ENCODE data around the gene SCD5. TPM values are rescaled to one million over a fixed set of nuclear protein-coding genes. Genes with fewer than 3 reads are reported as not detected.

SCD5 gene
- total and polyA plus RNA-seq, 9 of the 15 experiments (the other 6 are each of a cell fraction or from before 2014, with no cell fraction given): 0.01 to 0.20 (median 0.03) TPM; not detected in 5

DNA sequence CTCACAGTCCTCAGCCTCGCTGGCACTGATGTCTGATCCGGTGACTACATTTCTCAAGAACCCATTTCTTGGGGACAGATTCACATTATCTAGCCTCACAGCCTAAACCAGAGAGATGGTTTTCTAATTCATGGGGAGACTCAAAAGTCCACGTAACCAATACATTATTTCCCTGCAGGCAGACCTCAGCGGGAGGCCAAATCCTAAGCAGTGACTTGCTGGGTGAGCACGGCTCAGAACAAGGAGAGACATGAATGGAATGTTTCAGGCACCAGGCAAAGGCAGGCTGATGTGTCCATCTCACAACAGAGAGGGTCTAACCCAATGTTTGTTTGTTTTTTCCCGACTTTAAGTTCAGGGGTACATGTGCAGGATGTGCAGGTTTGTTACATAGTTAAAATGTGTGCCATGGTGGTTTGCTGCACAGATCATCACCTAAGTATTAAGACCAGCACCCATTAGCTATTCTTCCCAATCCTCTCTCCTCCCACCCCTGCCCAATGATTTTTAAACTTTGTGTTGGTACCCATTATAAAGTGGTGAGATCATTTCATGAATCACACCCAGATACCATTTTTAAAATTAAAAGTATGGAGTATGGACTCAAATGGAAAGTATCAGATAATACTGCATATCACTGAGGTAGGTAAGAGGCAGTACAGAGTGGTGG, 53.3 kb downstream of the SCD5 start (continued):
- TF ChIP-seq, protein P1, sequence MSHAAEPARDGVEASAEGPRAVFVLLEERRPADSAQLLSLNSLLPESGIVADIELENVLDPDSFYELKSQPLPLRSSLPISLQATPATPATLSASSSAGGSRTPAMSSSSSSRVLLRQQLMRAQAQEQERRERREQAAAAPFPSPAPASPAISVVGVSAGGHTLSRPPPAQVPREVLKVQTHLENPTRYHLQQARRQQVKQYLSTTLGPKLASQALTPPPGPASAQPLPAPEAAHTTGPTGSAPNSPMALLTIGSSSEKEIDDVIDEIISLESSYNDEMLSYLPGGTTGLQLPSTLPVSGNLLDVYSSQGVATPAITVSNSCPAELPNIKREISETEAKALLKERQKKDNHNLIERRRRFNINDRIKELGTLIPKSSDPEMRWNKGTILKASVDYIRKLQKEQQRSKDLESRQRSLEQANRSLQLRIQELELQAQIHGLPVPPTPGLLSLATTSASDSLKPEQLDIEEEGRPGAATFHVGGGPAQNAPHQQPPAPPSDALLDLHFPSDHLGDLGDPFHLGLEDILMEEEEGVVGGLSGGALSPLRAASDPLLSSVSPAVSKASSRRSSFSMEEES (CRISPR knock-in tag; IDR thresholded peaks at IDR 0.05): no peak
- TF ChIP-seq MYC (IDR thresholded peaks at IDR 0.05; ENCODE audit: low read depth, low read length) (no peak), MYC (CRISPR knock-in tag; IDR thresholded peaks at IDR 0.05; ENCODE audit: borderline replicate concordance, low read depth) (no peak), KLF16 (IDR thresholded peaks at IDR 0.05) (no peak)
- TF ChIP-seq, protein P2, sequence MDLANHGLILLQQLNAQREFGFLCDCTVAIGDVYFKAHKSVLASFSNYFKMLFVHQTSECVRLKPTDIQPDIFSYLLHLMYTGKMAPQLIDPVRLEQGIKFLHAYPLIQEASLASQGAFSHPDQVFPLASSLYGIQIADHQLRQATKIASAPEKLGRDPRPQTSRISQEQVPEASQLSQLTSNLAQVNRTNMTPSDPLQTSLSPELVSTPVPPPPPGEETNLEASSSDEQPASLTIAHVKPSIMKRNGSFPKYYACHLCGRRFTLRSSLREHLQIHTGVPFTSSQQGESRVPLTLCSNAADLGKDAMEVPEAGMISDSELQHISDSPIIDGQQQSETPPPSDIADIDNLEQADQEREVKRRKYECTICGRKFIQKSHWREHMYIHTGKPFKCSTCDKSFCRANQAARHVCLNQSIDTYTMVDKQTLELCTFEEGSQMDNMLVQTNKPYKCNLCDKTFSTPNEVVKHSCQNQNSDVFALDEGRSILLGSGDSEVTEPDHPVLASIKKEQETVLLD (IDR thresholded peaks at IDR 0.05): no peak

DNA sequence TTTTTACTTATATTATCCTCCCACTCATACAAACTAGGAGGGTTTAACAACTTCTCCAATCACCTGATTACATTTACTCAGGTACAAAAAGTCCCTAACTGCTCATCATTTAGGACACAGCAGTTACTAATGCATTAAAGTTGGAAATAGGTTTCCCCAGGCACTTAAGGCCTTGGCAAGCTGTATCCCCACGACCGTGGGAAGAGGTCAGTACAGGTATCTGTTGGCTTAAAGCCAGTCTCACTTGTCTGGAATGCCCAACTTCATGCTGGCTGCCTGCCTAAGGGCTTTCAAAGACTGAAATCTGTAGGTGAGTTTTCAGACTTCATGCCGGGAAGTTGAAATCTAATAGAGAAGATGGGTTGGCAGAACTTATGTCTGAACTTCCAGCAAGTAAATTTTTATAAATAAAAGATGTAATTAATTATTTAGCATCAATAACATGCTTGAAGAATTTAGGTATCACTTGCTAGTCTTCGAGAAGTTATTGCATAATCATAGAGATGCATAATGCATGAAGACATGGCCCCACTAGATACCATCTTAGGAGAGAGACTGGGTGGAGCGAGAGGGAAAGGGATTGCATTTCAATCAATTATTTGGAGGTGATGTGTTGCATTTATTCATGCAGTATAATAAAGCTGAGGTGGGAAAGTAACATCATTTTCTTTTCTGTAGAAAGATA, 54.2 kb downstream of the SCD5 start:
- Histone ChIP-seq H4K20me1 (replicated peaks; ENCODE audit: control insufficient read depth, insufficient read depth, low read length) (no peaks in the 10 kb centered on the region), H3K9me1 (ENCODE audit: control insufficient read depth, insufficient read depth, low read length) (no peaks in the 10 kb centered on the region), H2AFZ (ENCODE audit: low read depth, low read length) (no peak overlapping the region), H3K36me3 (ENCODE audit: control insufficient read depth, insufficient read depth, low read length) (no peaks in the 10 kb centered on the region), H3K79me2 (ENCODE audit: control insufficient read depth, insufficient read depth, low read length) (no peaks in the 10 kb centered on the region), H3K9me3 (replicated peaks; ENCODE audit: control insufficient read depth, insufficient read depth, low read depth, low read length) (no peaks in the 10 kb centered on the region), H3K27ac (ENCODE audit: extremely low read depth, low read depth, low read length) (no peak overlapping the region), H3K9ac (ENCODE audit: insufficient read depth in 1 of 2, low read depth in 2 of 2, low read length in 2 of 2) (no peak overlapping the region), H3K4me1 (replicated peaks in 1 of 2; ENCODE audit: control insufficient read depth in 2 of 2, insufficient read depth in 2 of 2, low read length in 2 of 2) (0 out of 5 replicates have a peak, but pooled peaks cover 0 to under 1% of the 10 kb centered on the region in 2 experiments), H3K4me2 (ENCODE audit: insufficient read depth, low read length) (no peak overlapping the region), H3K27me3 (ENCODE audit: control insufficient read depth in 2 of 2, insufficient read depth in 2 of 2, low read length in 2 of 2) (peaks cover 9 to 23% of the 10 kb centered on the region in 2 experiments; a peak in 4 of 5 replicates), H3K4me3 (no peak overlapping the region)
- peak; percentile 67 for TF ChIP-seq CEBPB (tag; IDR thresholded peaks at IDR 0.05)
- TF ChIP-seq, protein P3, sequence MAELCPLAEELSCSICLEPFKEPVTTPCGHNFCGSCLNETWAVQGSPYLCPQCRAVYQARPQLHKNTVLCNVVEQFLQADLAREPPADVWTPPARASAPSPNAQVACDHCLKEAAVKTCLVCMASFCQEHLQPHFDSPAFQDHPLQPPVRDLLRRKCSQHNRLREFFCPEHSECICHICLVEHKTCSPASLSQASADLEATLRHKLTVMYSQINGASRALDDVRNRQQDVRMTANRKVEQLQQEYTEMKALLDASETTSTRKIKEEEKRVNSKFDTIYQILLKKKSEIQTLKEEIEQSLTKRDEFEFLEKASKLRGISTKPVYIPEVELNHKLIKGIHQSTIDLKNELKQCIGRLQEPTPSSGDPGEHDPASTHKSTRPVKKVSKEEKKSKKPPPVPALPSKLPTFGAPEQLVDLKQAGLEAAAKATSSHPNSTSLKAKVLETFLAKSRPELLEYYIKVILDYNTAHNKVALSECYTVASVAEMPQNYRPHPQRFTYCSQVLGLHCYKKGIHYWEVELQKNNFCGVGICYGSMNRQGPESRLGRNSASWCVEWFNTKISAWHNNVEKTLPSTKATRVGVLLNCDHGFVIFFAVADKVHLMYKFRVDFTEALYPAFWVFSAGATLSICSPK (IDR thresholded peaks at IDR 0.05; ENCODE audit: borderline replicate concordance): no peak
- no peak for TF ChIP-seq NR2C2 (CRISPR knock-in tag; IDR thresholded peaks at IDR 0.05)
- TF ChIP-seq NR2C2 (tag; IDR thresholded peaks at IDR 0.05): no peak
- no peak for TF ChIP-seq CEBPG (CRISPR knock-in tag; IDR thresholded peaks at IDR 0.05)
- peak; percentile 36 to 80; a peak in 3 of 4 replicates for TF ChIP-seq CEBPG (tag; conservative IDR thresholded peaks at IDR 0.05 in 1 of 2, IDR thresholded peaks at IDR 0.05 in 1 of 2)
- no peak for TF ChIP-seq XRCC4 (IDR thresholded peaks at IDR 0.05; ENCODE audit: extremely low read depth, insufficient read depth, insufficient read length)
- 0% methylated on average over 5 of the region's 5 CpGs for WGBS (ENCODE audit: insufficient coverage, low coverage, missing lambda C conversion rate)
- ChIA-PET POLR2A (no interaction called here), CTCF (ENCODE audit: low intra/inter-chr PET ratio) (no interaction called here)
- FAIRE-seq: no peak
- no peak for ATAC-seq
- intact Hi-C loops (cut with micrococcal nuclease) (no loop called here), in situ Hi-C loops (cut with MboI) (no loop called here)
- no TSS peak for BruUV-seq (replicated peaks)
- DNase-seq (ENCODE audit: extremely low read depth in 1 of 4, low spot score in 3 of 4): no peak
